Activated T-cell treated with anti-CD3 and anti-CD28 coated beads for 1 hour (primary cell): ENCODE measurements around the gene GRM7.

Experiments used
- DNase-seq: peaks from one replicate; pipeline ENCODE4 v3.0.0-alpha.2; 2020; ENCODE audit warnings: low read depth

The GRM7 gene

DNA sequence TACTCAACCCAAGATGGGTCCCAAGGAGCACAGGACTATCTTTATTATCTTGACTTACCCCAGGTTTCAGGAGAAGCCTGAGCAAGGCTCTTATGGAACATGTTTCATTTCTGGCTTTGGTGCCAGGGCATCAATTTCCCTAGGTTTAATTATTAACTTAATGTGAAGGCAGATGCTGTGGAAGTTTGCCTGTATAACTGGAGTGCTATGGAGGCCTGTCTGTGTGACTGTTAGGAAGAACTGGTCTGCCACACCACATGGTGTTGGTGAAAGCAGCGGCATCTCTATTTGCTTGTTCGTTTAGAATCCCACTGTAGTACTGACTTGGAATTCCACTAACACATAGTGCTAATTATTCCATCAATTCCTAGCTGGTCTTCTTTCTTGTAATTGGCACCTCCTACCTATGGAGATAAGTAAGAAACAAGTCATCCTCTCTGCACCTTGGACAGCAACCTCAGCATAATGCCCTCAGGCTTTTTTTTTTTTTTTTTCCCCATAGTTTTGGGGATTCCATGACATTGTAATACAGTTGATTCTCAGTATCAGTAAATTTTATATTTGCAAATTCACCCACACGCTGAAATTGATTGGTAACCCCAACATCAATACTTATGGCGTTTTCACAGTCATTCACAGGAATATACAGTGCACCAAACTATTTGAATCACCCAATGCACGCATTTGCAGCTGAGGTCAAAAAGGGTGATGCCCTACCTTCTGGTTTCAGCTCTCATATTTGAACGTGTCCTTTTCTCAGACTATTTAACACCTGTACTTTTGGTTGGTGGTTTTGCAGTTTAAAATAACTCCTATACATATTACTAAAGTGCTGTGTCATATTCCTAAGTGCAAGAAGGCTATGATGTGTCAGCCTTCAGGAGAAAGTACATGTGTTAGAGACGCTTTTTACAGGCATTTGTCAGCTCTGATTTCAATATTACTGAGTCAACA lies 867.9 kb downstream of the GRM7 start:
- no peak for DNase-seq

DNA sequence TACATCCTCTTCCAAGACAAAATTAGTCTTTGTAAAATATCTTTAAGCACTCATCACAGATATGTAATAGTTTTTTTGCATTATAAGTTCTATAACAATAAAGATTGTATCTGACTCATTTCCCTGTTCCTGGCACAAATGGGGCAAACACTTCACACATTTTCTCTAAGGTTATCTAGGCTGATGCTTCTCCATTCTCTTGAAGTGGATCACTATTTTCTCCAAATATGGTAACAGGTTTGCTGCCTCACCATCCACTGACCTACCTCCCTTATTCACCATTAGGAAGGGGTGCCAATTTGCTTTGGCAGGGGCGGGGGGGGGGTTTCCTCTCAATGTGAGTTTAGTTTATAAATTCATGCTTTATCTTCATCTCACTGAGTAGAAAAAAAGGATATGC lies 873.0 kb downstream of the GRM7 start:
- DNase-seq: no peak

DNA sequence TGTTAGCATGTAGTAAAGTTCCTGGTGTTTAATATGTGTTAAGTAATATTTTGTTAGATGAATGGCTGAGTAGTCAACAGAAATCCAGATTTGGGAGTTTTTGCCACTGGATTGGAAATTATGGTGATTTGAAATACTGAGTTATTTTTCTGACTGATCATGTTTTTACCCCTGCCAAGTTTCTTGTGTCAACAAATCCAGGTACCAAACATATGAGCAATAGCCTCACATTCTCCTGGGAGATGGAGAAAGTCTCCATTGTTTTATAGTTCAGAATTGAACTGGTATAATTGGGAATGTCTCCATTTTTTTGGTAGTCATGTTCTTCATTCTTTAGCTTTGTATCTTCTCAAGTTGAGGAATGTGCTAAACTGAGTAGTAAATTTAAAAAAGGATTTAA lies 873.5 kb downstream of the GRM7 start:
- DNase-seq: no peak

DNA sequence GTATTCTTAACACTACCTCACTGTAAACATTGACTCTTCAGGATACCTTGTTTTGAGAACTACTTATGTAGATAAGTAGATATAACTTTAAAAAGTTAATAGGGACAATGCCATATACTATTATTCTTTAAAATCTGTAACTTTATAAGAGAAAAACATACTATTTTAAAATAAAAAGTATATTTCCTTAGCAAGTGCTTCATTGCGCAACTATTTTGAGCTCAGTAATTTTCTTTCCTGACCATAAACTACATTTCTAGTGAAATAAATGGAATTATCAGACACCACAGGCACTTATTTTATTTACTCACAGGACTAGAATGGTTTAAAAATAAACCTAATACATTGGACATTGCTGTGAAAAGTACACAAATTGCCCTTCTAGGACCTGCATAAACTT lies 876.3 kb downstream of the GRM7 start:
- no peak for DNase-seq

DNA sequence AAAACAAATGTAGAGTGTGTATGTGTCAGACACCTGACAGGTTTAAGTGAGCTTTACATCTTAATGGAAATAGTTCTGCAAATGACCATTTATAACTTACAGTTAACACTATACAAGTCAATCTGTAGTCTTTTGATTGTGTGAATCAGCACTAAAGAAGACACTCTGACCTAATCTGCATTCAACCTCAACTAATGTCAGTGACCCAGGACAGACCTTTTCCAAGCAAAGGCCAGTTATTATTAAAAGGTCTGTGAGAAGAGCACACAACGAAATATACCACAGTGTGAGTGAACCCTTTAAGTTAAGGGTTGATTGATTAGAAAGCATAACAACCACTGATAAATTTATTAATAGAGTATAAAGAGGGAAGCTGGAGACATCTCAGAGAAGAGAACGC lies 878.8 kb downstream of the GRM7 start:
- DNase-seq: no peak

DNA sequence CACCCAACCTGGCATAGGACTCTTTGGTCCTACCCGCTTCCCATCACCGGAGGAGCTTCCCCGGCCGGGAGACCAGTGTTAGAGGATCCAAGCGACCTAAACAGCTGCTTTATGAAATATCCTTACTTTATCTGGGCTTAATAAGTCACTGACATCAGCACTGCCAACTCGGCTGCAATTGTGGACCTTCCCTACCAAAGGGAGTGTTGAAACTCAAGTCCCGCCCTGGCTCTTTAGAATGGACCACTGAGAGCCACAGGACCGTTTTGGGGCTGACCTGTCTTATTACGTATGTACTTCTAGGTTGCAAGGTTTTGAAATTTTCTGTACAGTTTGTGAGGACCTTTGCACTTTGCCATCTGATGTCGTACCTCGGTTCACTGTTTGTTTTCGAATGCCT lies 879.5 kb downstream of the GRM7 start:
- DNase-seq: no peak

DNA sequence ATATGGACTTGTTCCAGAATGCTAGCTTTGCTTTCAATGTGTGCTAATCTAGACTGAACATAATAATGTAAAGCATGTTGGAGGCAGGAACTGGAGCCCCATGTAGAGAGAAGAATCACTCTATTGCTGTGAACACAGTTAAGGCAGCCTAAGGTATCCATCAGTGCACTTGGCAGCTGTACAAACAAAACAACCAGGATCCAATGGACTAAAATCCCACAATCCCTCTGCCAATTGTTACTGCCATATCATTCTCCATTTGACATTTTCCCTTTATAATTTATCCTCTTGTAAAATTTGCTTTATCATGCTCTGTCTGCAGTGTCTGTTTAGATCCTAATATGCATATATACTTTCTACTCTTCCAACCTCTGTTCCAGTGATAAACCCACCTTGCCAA lies 883.9 kb downstream of the GRM7 start:
- no peak for DNase-seq

DNA sequence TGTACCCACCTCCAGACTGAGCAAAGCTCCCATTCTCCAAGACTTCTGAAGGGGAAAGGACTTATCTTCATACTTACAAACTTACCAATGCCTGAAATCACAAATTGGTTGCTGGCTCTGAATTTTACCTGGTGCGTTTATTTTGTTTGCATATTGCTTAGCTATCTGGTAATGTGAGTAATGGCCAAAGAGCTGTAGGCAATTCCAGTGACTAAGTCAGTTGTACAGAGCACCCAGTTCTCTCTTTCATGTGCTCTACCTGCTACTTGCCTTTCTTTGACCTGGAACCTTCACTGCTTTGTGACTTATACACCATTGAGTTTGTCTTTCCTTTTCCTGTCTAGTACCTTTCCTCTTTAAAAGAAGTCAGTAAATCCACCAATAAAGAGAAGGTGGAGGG lies 884.8 kb downstream of the GRM7 start:
- no peak for DNase-seq

DNA sequence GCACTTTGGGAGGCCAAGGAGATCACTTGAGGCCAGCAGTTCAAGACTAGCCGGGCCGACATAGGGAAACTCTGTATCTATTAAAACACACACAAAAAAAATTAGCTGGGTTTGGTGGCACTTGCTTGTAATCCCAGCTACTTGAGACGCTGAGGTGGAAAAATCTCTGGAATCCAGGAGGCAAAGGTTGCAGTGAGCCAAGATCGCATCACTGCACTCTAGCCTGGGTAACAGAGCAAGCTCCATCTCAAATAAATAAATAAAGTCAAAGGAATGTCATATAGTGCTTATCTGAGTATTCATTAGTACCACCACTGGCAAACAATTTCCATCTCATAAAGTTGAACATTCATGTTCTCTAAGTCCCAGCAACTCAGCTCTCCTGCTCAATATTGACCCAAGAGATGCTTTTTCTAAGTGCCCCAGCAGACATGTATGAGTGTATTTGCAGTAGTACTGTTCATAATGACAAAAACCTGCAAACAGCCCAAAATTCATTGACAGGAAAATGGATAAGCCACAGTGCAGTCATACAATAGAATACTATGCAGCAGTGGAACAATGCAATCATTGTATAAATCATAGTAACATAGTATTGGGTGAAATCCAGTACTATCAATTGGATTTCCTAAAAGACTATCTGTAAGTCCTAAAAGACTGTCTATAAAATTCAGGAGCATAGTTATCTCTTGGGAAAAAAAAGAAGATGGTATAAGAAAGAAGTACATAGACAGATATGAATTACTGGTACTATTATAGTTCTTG lies 889.2 kb downstream of the GRM7 start:
- no peak for DNase-seq

DNA sequence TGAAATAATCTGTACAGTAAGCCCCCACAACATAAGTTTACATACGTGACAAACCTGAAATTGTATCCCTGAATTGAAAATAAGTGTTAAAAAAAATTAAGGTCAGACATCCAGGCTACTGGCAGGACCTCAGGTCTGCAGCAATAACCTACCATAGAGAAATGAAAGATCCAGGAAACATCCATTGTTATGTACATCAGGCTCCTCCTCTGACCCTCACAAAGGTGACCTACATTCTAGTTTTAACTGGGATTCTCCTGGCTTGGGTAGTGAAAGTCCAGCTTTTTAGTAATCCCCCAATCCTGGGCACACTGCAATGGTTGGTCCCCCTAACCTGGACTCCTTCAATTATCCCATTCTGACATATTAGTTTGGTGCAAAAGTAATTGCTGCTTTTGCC lies 891.1 kb downstream of the GRM7 start:
- DNase-seq: no peak

DNA sequence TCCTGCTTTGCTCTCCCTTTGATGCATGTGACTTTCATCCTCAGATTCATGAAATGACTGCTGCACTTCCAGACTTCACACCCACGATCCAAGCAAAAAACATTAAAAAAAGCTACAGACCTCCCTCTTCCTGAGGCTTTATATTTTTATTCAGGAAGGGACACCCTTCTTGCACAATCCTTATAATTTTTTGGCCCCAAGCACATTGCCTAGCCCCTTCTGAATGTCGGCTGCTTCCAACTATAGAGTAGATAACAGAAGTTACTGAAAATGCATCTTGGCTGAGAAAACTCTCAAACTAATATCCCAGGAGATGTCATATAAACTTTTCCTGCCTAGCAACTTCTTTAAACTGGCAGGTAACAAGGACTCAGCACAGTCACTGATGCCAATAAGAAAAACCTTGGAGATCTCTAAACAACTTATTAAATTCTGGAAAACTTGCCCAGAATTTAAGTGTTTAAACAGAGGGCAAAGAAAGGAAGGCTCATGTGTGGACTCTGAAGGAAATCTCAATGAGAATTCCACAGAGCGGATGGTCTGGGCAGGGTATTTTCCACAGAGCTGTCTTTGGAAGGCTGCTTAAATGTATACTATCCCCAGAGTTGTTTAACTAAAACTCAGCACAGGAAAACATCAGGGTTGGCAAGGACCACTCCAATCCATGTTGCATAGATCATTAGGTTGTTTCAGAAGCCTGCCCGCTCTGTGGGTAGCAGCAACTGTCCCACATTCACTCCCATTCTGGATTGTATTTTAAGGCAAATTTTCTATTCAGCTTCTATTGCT lies 893.9 kb downstream of the GRM7 start:
- DNase-seq: no peak

DNA sequence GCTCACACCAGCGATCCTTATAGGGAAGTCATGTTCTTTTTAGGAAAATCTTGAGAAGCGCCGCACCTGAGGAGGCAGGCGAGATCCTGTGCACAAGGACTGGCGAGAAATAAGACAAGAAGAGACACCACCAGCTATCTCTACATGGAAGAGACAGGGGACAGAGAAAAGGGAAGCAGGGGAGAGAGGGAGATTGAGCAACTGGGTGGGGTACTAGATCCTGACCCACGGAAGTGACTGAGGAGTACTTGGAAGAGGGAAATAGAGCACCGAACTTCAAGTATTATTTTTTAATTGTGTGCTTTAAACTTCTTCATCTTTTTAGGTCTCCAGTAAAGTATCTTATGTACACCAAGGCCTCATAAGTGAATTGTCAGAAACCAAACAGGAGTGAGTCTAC lies 898.7 kb downstream of the GRM7 start:
- DNase-seq: no peak

DNA sequence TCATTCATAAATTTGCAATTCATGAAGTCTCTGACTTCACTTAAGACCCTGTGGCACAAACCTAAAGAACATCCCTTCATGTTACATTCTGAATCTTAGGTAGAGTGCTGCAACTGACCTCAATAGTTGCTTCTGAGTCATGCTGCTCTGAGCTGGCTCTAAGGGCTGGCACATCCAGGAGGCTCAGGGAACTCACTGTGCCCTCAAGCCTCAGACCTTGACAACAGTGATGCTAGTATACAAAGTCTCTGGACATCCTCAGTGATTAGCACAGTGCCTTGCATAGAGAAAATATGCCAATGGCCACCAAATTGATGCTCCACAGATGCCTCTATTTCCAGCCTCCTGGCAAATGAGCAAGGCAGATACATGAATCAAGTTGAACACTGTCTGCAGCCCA lies 899.8 kb downstream of the GRM7 start:
- no peak for DNase-seq

DNA sequence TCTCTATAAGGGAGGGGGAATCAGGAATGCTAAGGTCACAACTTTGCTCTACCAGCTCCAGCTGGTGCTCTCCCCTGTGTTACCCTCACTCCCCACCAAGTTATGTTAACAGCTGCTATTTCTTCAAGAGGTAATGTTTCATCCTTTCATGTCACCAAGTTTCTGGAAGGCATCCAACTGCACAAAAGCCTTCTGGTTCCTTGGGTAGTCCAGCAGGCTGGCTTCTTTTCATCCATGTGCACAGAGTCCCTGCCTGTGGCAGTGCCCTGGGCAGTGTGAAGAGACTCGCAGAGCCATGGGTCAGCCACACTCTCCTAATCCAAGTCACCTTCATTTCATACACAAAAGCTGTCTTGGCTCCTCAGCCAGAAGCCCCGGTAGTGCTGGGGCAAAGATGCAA lies 903.2 kb downstream of the GRM7 start:
- no peak for DNase-seq

DNA sequence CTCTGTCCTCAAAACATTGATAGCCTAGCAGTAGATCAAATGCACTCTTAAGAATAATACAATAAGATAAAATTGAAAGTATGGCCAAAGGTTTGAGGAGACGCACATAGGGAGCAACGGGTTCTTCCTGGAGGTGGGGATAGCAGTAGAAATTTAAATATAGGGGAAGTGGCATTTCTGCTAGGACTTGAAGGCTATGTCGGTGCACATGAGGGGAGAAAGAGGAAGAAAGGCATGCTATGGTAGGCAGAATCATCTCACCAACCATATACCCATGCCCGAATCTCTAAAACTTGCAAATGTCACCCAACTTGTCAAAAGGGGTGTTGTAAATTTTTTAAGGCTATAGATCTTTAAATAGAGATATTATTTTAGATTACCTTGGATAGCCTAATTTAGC lies 905.6 kb downstream of the GRM7 start:
- DNase-seq: no peak

DNA sequence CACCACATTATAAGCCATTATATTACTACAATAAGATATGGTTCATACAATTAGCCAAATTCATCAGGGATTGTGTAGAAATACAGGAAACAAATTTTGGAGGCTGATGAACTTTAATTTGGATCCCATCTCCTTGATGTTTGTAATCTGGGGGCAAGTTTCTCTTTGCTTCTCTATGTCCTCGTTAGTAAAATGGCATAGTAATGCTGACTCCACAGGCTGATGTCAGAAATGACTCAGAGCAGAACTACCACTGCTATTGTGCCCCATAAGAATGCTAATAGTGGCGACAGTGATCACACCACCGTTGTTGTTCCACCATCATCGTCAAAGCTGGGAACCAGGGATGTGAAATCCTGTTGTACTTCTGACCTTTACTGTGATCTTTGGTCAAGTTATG lies 918.4 kb downstream of the GRM7 start:
- no peak for DNase-seq

DNA sequence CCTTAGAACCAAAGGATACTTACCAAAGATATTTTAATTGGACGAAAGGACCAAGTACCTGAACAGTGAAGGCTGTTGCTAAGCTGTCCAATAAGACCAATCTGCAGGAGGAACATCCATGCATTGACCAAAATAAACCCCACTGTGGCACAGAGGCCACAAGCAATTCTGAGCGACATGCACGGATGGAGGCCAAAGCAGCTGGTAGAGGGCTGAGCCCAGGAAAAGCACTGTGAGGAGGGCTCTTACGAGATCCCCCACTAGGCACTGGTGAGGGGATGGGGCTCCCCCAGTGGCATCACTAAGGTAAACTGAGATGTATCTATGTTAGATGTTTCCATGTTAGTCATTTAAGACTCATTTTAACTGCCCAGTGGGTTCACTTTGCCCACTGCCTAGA lies 920.5 kb downstream of the GRM7 start:
- no peak for DNase-seq

DNA sequence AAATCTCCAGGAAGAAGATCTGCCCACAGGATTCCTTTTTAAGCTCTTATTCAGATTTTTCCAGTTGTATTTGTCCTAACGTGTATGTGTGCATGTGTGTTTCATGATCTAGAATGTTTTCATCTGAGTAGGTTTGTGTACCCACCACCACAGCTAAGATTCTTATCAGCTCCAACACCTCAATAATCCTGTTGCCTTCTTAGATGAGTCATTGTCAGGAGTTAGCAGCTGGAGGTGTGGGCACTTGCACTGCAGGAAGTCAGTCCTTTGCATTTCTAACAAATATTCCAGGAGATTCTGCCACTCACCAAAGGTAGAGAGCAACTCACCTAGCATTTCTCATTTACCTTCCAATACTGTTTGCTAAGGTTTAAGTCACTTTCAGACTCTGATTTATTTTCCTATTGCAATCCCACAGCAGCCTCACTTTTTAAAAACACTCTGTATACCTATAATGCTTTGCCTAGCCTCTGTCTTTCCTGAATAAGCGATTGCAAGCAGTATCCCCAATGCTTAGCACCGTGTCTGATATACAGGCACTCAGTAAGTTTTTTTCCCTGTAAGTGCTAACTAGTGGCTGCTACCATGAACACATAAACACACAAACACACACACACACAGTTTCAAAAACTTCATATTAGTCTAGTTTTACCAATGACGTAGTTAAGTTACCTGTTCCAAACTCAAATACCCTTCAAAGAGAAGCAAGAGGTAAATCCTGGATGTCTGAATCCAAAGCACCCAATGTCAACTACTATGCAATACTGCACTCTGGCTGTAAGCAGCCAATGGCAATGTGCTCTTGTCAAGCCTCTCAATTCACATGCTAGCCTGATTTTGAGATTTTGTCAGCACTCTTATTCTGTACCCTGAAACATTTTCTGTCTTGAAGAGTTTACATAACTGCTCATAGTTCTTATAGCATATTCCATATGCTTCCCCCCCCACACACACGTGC lies 927.2 kb downstream of the GRM7 start:
- no peak for DNase-seq

DNA sequence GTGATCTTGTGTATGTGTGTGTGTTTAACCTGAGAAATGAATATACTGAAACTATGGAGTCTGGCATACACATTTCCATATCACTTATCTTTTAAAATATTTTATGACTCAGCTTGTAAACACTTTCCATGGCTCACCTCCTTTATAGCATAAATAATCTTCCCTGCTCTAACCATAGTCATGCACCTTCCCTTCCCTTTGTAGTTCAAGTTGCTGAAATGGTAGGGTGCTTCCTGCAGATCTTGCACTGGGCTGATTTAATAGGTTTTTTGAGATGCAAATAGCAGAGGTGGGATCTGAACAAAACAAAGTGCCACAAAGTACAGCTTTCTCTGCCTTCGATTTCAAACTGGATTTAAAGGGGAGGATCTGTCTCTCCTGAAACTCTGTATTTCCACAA lies 928.0 kb downstream of the GRM7 start:
- no peak for DNase-seq

DNA sequence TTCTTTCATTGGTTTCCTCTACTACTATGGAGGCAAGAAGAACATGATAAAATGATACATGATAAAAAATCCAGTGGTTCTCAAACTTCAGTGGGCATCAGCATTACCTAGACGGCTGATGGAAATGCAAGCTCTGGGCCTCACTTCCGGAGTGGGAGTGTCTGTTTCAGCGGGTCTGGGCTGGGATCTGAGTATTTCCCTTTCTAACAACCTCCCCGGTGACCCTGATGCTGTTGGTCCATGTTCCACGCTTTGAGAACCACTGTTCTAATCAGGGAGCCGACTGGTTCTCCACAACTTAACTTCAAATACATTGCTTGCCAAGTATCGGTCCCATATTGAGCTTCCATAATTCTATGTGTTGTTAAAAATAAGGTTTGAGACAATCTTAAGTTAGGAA lies 928.4 kb downstream of the GRM7 start:
- DNase-seq: no peak

DNA sequence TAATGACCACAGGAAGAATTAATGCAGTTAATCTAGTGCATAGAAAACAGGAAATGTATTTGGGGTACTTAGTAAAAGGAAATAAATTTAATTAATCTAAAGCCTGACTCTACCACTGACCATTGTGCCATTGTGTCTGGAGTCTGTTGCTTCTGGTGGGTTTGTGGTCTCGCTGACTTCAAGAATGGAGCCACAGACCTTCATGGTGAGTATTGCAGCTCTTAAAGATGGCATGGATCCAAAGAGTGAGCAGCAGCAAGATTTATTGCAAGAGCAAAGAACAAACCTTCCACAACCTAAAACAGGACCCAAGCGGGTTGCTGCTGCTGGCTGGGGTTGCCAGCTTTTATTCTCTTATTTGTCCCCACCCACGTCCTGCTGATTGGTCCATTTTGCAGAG lies 929.2 kb downstream of the GRM7 start:
- DNase-seq: no peak
